ENCODE data around the gene PRKAR2A.
"Not testable (repeated sequence)": the region's sequence is repeated elsewhere in the genome, so short reads cannot be mapped to it uniquely, and the experiment has no call there.

The PRKAR2A gene

DNA sequence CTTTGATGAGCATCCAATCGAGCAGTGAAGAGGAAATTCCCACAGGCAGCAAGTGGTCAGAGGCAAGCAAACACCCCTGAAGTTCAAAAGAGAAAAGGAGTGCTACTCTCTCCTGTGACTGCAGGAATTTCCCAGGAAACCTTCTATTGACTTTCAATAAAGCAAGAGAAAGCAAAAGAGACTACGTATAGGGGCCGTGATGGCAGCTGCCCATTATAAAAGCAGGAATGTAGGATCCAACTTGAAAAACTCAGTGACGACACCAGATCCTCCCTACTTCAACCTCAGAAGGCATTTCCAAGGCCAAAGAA, 77.5 kb downstream of the PRKAR2A start:
- no peak overlapping the region for H3K4me3 ChIP-seq (ENCODE audit: low read depth, low read length)
- TF ChIP-seq, protein P1, sequence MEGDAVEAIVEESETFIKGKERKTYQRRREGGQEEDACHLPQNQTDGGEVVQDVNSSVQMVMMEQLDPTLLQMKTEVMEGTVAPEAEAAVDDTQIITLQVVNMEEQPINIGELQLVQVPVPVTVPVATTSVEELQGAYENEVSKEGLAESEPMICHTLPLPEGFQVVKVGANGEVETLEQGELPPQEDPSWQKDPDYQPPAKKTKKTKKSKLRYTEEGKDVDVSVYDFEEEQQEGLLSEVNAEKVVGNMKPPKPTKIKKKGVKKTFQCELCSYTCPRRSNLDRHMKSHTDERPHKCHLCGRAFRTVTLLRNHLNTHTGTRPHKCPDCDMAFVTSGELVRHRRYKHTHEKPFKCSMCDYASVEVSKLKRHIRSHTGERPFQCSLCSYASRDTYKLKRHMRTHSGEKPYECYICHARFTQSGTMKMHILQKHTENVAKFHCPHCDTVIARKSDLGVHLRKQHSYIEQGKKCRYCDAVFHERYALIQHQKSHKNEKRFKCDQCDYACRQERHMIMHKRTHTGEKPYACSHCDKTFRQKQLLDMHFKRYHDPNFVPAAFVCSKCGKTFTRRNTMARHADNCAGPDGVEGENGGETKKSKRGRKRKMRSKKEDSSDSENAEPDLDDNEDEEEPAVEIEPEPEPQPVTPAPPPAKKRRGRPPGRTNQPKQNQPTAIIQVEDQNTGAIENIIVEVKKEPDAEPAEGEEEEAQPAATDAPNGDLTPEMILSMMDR (IDR thresholded peaks at IDR 0.05; ENCODE audit: borderline replicate concordance, insufficient read depth, low read depth, low read length): no peak

DNA sequence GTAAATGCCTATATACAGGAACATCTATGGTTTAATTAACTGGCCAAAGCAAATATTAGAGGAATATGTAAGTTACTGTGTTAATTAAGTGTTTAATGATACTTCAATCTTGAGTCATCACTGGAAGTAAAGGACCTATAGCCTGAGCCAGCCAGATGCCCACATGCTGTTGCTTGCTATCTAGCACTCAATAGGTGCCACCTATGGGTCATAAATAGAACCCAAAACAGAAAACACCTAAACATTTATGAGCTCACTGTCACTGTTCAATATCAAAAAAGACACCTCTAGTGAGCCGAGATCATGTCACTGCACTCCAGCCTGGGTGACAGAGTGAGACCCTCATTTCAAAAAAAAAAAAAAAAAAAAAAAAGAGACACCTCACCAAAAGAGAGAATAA, 82.3 kb downstream of the PRKAR2A start:
- no peak overlapping the region for H3K4me3 ChIP-seq (ENCODE audit: low read depth, low read length)
- TF ChIP-seq, protein P1 (IDR thresholded peaks at IDR 0.05; ENCODE audit: borderline replicate concordance, insufficient read depth, low read depth, low read length): no peak

DNA sequence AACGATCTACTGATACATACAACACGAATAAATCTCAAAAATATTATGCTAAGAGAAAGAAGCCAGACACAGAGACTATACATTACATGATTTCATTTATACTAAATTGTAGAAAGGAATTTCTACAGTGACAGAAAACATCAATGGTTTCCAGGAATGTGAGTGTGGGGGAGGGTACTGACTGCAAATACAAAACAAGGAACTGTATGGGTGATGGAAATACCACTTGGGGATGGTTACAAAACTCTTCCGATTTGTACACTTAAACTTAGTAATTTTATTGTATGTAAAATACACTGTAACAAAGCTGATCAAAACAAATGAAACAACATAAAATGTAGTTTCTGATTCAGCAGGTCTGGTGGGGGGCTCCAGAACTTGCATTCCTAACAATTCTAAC, 84.9 kb downstream of the PRKAR2A start:
- no peak overlapping the region for H3K4me3 ChIP-seq (ENCODE audit: low read depth, low read length)

DNA sequence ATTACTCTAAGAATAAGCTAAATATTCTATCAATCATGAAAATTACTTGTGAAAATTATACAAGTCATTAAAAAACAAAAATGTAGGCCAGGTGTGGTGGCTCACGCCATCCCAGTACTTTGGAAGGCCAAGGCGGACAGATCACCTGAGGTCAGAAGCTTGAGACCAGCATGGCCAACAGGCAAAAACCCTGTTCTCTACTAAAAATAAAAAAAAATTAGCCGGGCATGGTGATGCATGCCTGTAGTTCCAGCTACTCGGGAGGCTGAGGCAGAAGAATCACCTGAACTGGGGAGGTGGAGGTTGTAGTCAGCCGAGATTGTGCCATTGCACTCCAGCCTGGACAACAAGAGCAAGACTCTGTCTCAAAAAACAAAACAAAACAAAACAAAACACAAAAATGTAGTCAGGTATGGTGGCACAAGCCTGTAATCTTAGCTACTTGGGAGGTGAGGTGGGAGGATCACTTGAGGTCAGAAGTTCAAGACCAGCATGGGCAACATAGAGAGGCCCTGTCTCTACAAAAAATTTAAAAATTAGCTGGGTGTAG, 87.6 kb downstream of the PRKAR2A start:
- not testable (repeated sequence) for H3K4me3 ChIP-seq (ENCODE audit: low read depth, low read length)

More for the DNA sequence above, 84.9 kb downstream of the PRKAR2A start:
- TF ChIP-seq, protein P1 (IDR thresholded peaks at IDR 0.05; ENCODE audit: borderline replicate concordance, insufficient read depth, low read depth, low read length): no peak

DNA sequence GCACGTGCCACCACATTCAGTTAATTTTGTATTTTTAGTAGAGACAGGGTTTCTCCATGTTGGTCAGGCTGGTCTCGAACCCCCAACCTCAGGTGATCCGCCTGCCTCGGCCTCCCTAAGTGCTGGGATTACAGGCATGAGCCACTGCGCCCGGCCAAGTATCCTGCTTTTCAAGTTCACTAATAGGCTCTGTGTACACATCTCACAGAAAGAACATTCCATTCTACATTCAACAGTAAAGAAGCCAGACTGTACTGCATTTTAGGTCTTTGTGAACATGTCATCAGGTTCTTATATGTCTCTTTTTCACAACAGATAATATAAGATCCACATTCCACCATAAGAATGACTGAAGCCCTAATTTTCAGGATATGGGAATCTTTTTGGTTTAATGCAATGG, 88.1 kb downstream of the PRKAR2A start:
- not testable (repeated sequence) for H3K4me3 ChIP-seq (ENCODE audit: low read depth, low read length)

DNA sequence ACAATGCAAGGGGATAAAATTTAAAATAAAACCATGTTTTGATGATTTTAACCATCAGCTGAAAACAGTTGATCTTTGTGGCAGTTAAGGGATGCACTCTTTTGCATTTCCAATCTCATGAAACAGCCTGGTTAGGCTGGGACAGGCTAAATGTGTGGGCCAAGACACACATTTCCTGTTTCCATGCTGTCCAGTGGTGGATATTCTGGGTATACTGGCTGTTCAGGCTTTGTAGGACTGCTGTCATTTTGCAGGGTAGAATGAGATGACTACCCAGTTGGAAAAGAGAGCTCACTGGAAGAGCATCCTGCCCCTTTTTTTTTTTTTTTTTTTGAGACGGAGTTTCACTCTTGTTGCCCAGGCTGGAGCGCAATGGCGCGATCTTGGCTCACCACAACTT, 88.6 kb downstream of the PRKAR2A start:
- no peak overlapping the region for H3K4me3 ChIP-seq (ENCODE audit: low read depth, low read length)
- TF ChIP-seq, protein P1 (IDR thresholded peaks at IDR 0.05; ENCODE audit: borderline replicate concordance, insufficient read depth, low read depth, low read length): no peak

DNA sequence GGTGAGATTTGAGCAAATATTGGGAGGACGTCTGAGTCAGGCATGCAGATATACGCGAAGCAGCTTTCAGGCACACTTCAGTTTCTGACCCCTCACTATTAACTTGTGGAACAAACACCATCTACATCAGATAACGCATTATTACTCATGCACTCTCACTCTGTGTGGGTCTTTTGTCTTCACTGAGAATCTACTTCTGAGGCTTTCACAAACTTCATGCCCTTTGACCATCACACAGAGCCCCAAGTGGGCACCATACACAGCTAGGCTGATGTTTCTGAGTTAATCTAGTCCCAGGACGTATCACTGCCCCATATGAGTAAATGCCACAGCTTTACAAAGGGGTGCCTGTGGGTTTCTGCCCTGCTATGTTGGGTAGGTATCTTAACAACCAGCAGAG, 91.0 kb downstream of the PRKAR2A start:
- TF ChIP-seq, protein P1 (IDR thresholded peaks at IDR 0.05; ENCODE audit: borderline replicate concordance, insufficient read depth, low read depth, low read length): no peak
- H3K4me3 ChIP-seq (ENCODE audit: low read depth, low read length): no peak overlapping the region

DNA sequence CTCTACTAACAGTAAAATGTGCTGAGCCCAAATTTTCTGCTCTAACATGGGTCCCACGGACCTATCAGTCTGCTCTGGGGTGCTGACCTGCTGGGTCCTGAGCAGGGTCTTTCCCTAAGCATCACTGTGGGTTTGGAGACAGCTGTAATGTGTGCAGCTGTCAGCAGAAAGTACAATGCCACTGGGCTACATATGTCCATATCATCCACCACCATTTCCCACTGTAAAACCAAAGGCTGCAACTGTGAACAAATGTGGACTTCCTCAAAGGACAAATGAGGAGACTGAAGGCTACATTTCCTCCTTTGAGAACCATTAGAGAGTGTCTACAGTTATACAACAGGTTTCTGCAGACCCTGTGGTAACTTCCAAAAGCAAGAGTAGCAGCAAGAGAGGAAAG, 96.8 kb downstream of the PRKAR2A start:
- TF ChIP-seq, protein P1 (IDR thresholded peaks at IDR 0.05; ENCODE audit: borderline replicate concordance, insufficient read depth, low read depth, low read length): no peak

More for the DNA sequence above, 96.8 kb downstream of the PRKAR2A start:
- no peak overlapping the region for H3K4me3 ChIP-seq (ENCODE audit: low read depth, low read length)

Measured in GM12875 (cell line).